Activated T-helper 17 cell treated with anti-CD3 and anti-CD28 coated beads, Interleukin-2, amount 50 U/mL, for 72 hours (primary cell): Measurements from ENCODE around the gene SLC39A3. TPM values are rescaled to one million over a fixed set of nuclear protein-coding genes. Genes with fewer than 3 reads are reported as not detected.

Experiments
- ATAC-seq: fragments of 150-1000 bp; cut with Tn5 transposase; replicated peaks from 2 replicates; pipeline ENCODE4 v1.10.0; 2021; ENCODE audit warnings: mild to moderate bottlenecking, moderate library complexity
- H3K27ac Mint-ChIP-seq: one replicate; pipeline ENCODE4 v1.8.0; 2022; ENCODE audit warnings: mixed read lengths
- H3K27me3 Mint-ChIP-seq: one replicate; pipeline ENCODE4 v1.8.0; 2022; ENCODE audit warnings: mixed read lengths
- H3K36me3 Mint-ChIP-seq: one replicate; pipeline ENCODE4 v1.8.0; 2022; ENCODE audit warnings: low read depth, mild to moderate bottlenecking, mixed read lengths
- H3K4me1 Mint-ChIP-seq: one replicate; pipeline ENCODE4 v1.8.0; 2022; ENCODE audit warnings: mixed read lengths
- H3K4me3 Mint-ChIP-seq: one replicate; pipeline ENCODE4 v1.8.0; 2022; ENCODE audit warnings: mild to moderate bottlenecking, mixed read lengths
- H3K9me3 Mint-ChIP-seq: one replicate; pipeline ENCODE4 v1.8.0; 2022; ENCODE audit warnings: mixed read lengths
- total RNA-seq, 2 donors: library from RNA; stranded (reverse); gene quantifications; one replicate each; pipeline ENCODE4 v1.2.3, GENCODE V29; 2022

The SLC39A3 gene
- total RNA-seq, 2 donors from 2014 or later: 13.4 to 47.8 TPM

GRCh38 chr19:2726160-2726855, 13.5 kb downstream of the SLC39A3 start:
- H3K27ac Mint-ChIP-seq: no peak overlapping the region
- ATAC-seq: no peak
- H3K27me3 Mint-ChIP-seq: peaks cover 8% of the 10 kb centered on the region

DNA sequence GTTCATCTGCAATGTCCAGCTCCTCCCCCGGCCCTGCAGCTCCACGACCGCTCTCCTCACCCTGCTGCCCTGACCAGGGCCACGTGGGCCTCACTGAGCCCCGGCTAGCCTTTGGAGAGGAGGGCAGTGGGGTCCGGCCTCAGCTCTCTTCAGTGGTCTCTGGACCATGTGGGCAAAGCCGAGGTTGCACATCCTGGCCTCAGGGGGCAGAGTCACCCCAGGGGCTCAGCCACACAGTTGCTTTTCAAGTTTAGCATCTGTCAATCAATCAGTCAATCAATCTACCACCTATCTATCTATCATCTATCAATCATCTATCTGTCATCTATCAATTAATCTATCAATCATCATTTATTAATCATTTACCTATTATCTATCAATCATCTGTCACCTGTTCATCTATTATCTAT, 15.7 kb downstream of the SLC39A3 start:
- H3K27me3 Mint-ChIP-seq: peaks cover 14% of the 10 kb centered on the region
- no peak overlapping the region for H3K4me3 Mint-ChIP-seq
- no peak for ATAC-seq
- no peaks in the 10 kb centered on the region for H3K36me3 Mint-ChIP-seq
- no peak overlapping the region for H3K27ac Mint-ChIP-seq
- no peaks in the 10 kb centered on the region for H3K9me3 Mint-ChIP-seq
- H3K4me1 Mint-ChIP-seq: no peaks in the 10 kb centered on the region

More at GRCh38 chr19:2726160-2726855, 13.5 kb downstream of the SLC39A3 start:
- Mint-ChIP-seq H3K4me1 (no peaks in the 10 kb centered on the region), H3K4me3 (no peak overlapping the region), H3K36me3 (no peaks in the 10 kb centered on the region), H3K9me3 (no peaks in the 10 kb centered on the region)

GRCh38 chr19:2723747-2724146, 16.1 kb downstream of the SLC39A3 start:
- no peak overlapping the region for H3K4me3 Mint-ChIP-seq
- H3K36me3 Mint-ChIP-seq: no peaks in the 10 kb centered on the region
- peaks cover 15% of the 10 kb centered on the region for H3K27me3 Mint-ChIP-seq
- no peak overlapping the region for H3K27ac Mint-ChIP-seq
- no peaks in the 10 kb centered on the region for H3K9me3 Mint-ChIP-seq
- no peak for ATAC-seq
- no peaks in the 10 kb centered on the region for H3K4me1 Mint-ChIP-seq

- Mint-ChIP-seq H3K36me3 (no peaks in the 10 kb centered on the region), H3K4me3 (no peak overlapping the region), H3K27ac (no peak overlapping the region), H3K9me3 (no peaks in the 10 kb centered on the region), H3K27me3 (peaks cover 15% of the 10 kb centered on the region), H3K4me1 (no peaks in the 10 kb centered on the region)
- no peak for ATAC-seq
These were observed 16.5 kb downstream of the SLC39A3 start for GRCh38 chr19:2723345-2723715.

- Mint-ChIP-seq H3K27ac (no peak overlapping the region), H3K4me3 (no peak overlapping the region), H3K27me3 (peaks cover 15% of the 10 kb centered on the region), H3K9me3 (no peaks in the 10 kb centered on the region), H3K4me1 (no peaks in the 10 kb centered on the region), H3K36me3 (no peaks in the 10 kb centered on the region)
- ATAC-seq: no peak
These were observed 17.1 kb downstream of the SLC39A3 start for GRCh38 chr19:2722541-2723344.

DNA sequence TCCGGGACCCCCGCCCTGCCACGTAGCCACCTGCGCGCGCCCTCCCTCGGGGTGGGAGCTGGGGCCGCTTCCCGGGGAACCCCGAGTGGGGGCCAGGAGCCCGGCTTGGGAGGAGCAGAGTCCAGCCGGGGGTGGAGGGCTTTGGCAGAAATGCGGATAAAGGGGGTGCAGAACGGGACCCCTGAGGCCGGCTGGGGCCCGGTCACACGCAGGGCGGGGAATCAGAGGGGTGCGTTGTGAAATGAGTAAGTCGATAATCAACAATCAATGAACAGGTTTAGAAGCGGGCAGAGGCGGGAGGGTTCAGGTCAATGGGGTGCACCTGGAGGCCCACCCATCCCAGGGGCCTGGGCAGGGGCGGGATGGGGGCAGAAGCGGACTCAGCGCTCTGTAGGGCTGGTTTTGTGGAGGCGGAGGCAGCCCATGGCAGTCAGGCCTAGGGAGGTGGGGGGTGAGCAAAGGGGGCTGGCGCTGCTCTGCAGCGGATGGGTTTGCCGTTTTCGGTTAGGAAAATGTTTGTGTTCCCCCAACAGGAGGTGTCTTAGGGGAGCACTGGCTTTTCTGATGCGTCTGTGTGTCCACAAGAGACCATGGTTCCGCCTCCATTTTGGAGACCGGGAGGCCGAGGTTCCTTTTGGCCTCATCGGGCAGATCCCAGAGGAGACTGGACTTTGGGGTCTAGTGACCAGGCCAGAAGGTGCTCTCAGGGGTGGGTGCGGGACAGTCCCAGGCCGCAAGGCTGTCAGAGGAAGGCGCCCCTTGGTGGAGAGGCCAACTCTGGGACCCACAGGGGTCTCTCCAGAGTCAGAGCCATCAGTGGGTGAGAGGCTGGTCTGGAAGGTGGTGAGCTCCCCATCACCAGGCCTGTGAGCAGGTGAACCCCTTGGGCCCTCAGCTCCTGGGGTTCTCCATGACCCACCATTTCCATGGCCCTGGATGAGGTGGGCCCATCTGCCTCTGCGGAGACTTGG, 18.0 kb downstream of the SLC39A3 start:
- Mint-ChIP-seq H3K27ac (no peak overlapping the region), H3K4me3 (peak overlapping the region; percentile 27)
- ATAC-seq: no peak

GRCh38 chr19:2720777-2721569, 18.8 kb downstream of the SLC39A3 start, which contains the start of gene DIRAS1:
Gene DIRAS1, minus strand, starts transcription at chr19:2721372. Its CDS starts 3,566 bp downstream, at chr19:2717806.
- Mint-ChIP-seq H3K27ac (no peak within 1 kb of the TSS), H3K27me3 (peaks cover 12% of the 10 kb centered on the region), H3K36me3 (no peaks in the 10 kb centered on the region), H3K4me3 (peak within 1 kb of the TSS; percentile 27), H3K9me3 (no peaks in the 10 kb centered on the region), H3K4me1 (no peaks in the 10 kb centered on the region)
- no peak for ATAC-seq

More for the DNA sequence above, 18.0 kb downstream of the SLC39A3 start:
- Mint-ChIP-seq H3K9me3 (no peaks in the 10 kb centered on the region), H3K27me3 (peaks cover 15% of the 10 kb centered on the region), H3K4me1 (no peaks in the 10 kb centered on the region), H3K36me3 (no peaks in the 10 kb centered on the region)

GRCh38 chr19:2719920-2720776, 19.7 kb downstream of the SLC39A3 start:
- no peak overlapping the region for H3K27ac Mint-ChIP-seq
- ATAC-seq: no peak
- H3K9me3 Mint-ChIP-seq: peaks cover 7% of the 10 kb centered on the region
- peaks cover 15% of the 10 kb centered on the region for H3K27me3 Mint-ChIP-seq
- H3K4me3 Mint-ChIP-seq: peak overlapping the region; percentile 19
- H3K4me1 Mint-ChIP-seq: no peaks in the 10 kb centered on the region
- no peaks in the 10 kb centered on the region for H3K36me3 Mint-ChIP-seq

DNA sequence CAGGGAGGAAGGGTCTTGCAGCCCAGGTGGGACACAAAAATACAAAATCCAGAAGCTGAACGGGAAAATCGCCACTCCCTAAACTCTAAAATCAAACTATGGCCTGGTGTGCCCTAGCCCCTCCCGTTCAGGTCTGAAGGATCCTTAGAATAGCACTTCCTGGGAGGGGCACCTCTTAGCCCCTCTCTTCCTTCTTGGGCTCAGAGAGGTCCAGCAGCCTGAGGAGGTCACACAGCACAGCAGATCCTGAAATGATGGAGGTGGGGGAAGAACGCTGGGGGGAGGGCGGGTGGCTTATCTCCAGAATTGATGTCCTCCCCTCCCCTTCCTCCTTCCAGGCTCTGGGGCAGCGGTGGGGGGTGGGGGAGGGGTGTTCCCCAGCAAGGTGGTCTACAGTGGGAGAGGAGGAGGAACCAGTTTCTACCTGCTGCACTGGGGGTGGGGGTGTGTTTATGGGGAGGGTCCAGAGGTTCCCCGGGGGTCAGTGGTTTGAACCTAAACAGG, 20.5 kb downstream of the SLC39A3 start:
- Mint-ChIP-seq H3K4me1 (no peaks in the 10 kb centered on the region), H3K36me3 (no peaks in the 10 kb centered on the region), H3K9me3 (peaks cover 10% of the 10 kb centered on the region), H3K27ac (no peak overlapping the region), H3K27me3 (peaks cover 13% of the 10 kb centered on the region), H3K4me3 (no peak overlapping the region)
- no peak for ATAC-seq

DNA sequence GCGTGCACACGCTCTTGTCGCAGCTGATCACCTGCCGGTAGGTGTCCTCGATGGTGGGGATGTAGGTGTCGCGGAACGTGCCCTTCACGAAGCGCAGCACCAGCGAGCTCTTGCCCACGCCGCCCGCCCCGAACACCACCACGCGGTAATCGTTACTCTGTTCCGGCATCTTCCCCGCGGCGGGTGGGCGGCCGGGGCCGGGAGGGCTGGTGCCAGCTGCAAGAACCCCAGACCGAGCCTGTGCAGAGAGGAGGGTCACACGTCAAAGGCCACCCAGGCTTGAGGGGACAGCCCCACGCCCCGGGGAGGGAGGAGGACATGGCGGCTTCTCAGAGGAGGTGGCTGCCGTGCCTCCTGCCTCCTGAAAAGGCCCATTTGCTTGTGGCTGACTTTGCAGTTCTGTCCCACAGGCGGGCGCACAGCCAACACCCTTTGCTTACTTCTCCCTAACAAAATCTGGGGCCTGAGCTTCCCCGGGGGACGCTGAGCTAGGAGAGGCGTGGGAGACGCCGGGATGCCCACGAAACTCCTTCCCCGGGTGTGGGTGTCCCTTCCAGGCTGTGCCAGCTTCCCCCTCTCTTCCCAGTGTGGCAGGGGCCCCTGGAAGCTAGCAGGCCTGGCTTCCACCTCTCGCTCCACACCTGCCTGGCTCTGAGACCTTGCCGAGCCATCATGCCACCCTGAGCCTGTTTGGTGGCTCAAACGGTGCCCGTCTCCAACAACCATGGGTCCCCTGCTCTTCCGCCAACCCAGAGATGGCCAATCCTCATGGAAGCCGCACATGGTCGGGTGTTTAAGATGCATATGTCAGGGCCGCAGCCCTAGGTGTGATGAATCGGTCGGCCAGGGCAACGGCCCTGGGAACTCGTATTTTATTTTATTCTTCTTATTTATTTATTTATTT, 21.9 kb downstream of the SLC39A3 start:
- H3K4me3 Mint-ChIP-seq: no peak overlapping the region

GRCh38 chr19:2716722-2717637, 22.8 kb downstream of the SLC39A3 start:
- Mint-ChIP-seq H3K4me3 (no peak overlapping the region), H3K27ac (no peak overlapping the region), H3K36me3 (no peaks in the 10 kb centered on the region), H3K9me3 (peaks cover 10% of the 10 kb centered on the region), H3K4me1 (no peaks in the 10 kb centered on the region), H3K27me3 (peaks cover 10% of the 10 kb centered on the region)
- ATAC-seq: no peak

More for the DNA sequence above, 21.9 kb downstream of the SLC39A3 start:
- H3K36me3 Mint-ChIP-seq: no peaks in the 10 kb centered on the region
- peaks cover 10% of the 10 kb centered on the region for H3K27me3 Mint-ChIP-seq
- ATAC-seq: no peak
- no peaks in the 10 kb centered on the region for H3K4me1 Mint-ChIP-seq
- H3K9me3 Mint-ChIP-seq: peaks cover 10% of the 10 kb centered on the region
- no peak overlapping the region for H3K27ac Mint-ChIP-seq
